Measurements from ENCODE around the gene HOMEZ. TPM values are rescaled to one million over a fixed set of nuclear protein-coding genes. Genes with fewer than 3 reads are reported as not detected.

Gene HOMEZ
- total and polyA plus RNA-seq, 10 of the 15 experiments (the other 5 are each of a cell fraction or from before 2014, with no cell fraction given): 2.6 to 19.3 (median 13.0) TPM

- Histone ChIP-seq H3K27ac (ENCODE audit: control insufficient read depth, insufficient read depth) (no peak overlapping the region), H3K4me3 (no peak overlapping the region), H3K4me2 (ENCODE audit: control insufficient read depth, insufficient read depth) (no peak overlapping the region), H2AFZ (ENCODE audit: control insufficient read depth, low read depth, low read length) (no peak overlapping the region), H3K27me3 (replicated peaks in 1 of 2; ENCODE audit: control insufficient read depth in 2 of 2, insufficient read depth in 2 of 2, low read length in 1 of 2) (no peaks in the 10 kb centered on the region), H3K79me2 (ENCODE audit: control insufficient read depth, insufficient read depth, low read length) (no peaks in the 10 kb centered on the region), H3K9ac (ENCODE audit: control insufficient read depth, insufficient read depth, low read length) (no peak overlapping the region), H3K4me1 (ENCODE audit: control insufficient read depth, insufficient read depth, low read length) (no peaks in the 10 kb centered on the region), H3K9me3 (replicated peaks; ENCODE audit: control insufficient read depth, insufficient read depth, low read length) (no peaks in the 10 kb centered on the region), H3K36me3 (ENCODE audit: control insufficient read depth in 2 of 2, insufficient read depth in 2 of 2, low read length in 1 of 2) (no peaks in the 10 kb centered on the region), H4K20me1 (ENCODE audit: control insufficient read depth, insufficient read depth) (no peaks in the 10 kb centered on the region)
- FAIRE-seq: no peak
- SMC1A ChIA-PET (ENCODE audit: uncharacterized antibody, unreplicated experiment): no interaction called here
- BruUV-seq (replicated peaks): no TSS peak
- POLR2A ChIA-PET: no interaction called here
- DNase-seq (ENCODE audit: low read depth, low spot score): no peak
- no peak for ATAC-seq
- in situ Hi-C loops (cut with MboI): no loop called here
- TF ChIP-seq MEF2A (IDR thresholded peaks at IDR 0.05; ENCODE audit: insufficient read depth, low read depth, low read length) (no peak), RAD21 (IDR thresholded peaks at IDR 0.05; ENCODE audit: insufficient read depth, low read depth, low read length) (no peak), ZZZ3 (IDR thresholded peaks at IDR 0.05; ENCODE audit: control insufficient read depth, insufficient read length, low read depth) (no peak), RFX5 (IDR thresholded peaks at IDR 0.05; ENCODE audit: low read depth, low read length) (no peak), WRNIP1 (IDR thresholded peaks at IDR 0.05; ENCODE audit: borderline replicate concordance, low read depth, low read length) (no peak), KAT2A (conservative IDR thresholded peaks at IDR 0.05; ENCODE audit: control insufficient read depth, low read depth, low read length) (no peak), BHLHE40 (IDR thresholded peaks at IDR 0.05; ENCODE audit: borderline replicate concordance in 1 of 2, low read depth in 2 of 2, low read length in 1 of 2) (no peak), CHD4 (IDR thresholded peaks at IDR 0.05) (no peak), CBX5 (IDR thresholded peaks at IDR 0.05; ENCODE audit: low read depth) (no peak), SUPT20H (IDR thresholded peaks at IDR 0.05; ENCODE audit: borderline replicate concordance, control insufficient read depth, low read depth, low read length) (no peak)
- TF ChIP-seq, protein P1, sequence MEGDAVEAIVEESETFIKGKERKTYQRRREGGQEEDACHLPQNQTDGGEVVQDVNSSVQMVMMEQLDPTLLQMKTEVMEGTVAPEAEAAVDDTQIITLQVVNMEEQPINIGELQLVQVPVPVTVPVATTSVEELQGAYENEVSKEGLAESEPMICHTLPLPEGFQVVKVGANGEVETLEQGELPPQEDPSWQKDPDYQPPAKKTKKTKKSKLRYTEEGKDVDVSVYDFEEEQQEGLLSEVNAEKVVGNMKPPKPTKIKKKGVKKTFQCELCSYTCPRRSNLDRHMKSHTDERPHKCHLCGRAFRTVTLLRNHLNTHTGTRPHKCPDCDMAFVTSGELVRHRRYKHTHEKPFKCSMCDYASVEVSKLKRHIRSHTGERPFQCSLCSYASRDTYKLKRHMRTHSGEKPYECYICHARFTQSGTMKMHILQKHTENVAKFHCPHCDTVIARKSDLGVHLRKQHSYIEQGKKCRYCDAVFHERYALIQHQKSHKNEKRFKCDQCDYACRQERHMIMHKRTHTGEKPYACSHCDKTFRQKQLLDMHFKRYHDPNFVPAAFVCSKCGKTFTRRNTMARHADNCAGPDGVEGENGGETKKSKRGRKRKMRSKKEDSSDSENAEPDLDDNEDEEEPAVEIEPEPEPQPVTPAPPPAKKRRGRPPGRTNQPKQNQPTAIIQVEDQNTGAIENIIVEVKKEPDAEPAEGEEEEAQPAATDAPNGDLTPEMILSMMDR (IDR thresholded peaks at IDR 0.05 in 2 of 3, conservative IDR thresholded peaks at IDR 0.05 in 1 of 3; ENCODE audit: control insufficient read depth in 2 of 3, extremely low read depth in 1 of 3, insufficient read depth in 1 of 3, low read depth in 3 of 3, low read length in 3 of 3): no peak
- intact Hi-C loops (cut with micrococcal nuclease; ENCODE audit: unreplicated experiment): no loop called here
- WGBS (ENCODE audit: insufficient coverage, insufficient replicate concordance, low lambda C conversion rate, missing lambda C conversion rate): 10% methylated on average over 3 of the region's 3 CpGs
- CTCF ChIA-PET: no interaction called here
- RAD21 ChIA-PET (ENCODE audit: unreplicated experiment): no interaction called here
Observed at GRCh38 chr14:23252006-23252405, 33.9 kb downstream of the HOMEZ start.

Measured in GM12878 (cell line).